Neural cell (in vitro differentiated cells): Measurements from ENCODE around the gene ENDOV.

Experiments used
- CTCF ChIP-seq: fragments of 450-650 bp; IDR thresholded peaks from 2 replicates; pipeline ENCODE4 v1.5.1; 2014; ENCODE audit warnings: antibody characterized with exemption, mild to moderate bottlenecking, moderate library complexity; ENCODE audit not compliant: poor library complexity, severe bottlenecking
- EP300 ChIP-seq: fragments of 450-650 bp; conservative IDR thresholded peaks from 2 replicates; pipeline ENCODE4 v1.6.1; 2014; ENCODE audit warnings: antibody characterized with exemption, mild to moderate bottlenecking, moderate library complexity; ENCODE audit not compliant: poor library complexity, severe bottlenecking
- EZH2 ChIP-seq: fragments of 200-600, 300-800 bp; shearing (Covaris generic), sonication (generic); IDR thresholded peaks from 2 replicates; pipeline ENCODE4 v1.6.1; 2014; ENCODE audit warnings: antibody characterized with exemption, low read length, borderline replicate concordance, mild to moderate bottlenecking; ENCODE audit not compliant: insufficient read depth, poor library complexity, severe bottlenecking
- POLR2AphosphoS5 ChIP-seq: IDR thresholded peaks from 2 replicates; pipeline ENCODE4 v1.6.1; 2012
- RAD21 ChIP-seq: fragments of 450-650 bp; conservative IDR thresholded peaks from 2 replicates; pipeline ENCODE4 v1.6.1; 2014; ENCODE audit warnings: antibody characterized with exemption, mild to moderate bottlenecking, moderate library complexity
- TF ChIP-seq, protein P1 (sequence below): IDR thresholded peaks from 2 replicates; pipeline ENCODE4 v1.6.1; 2012; ENCODE audit warnings: borderline replicate concordance

DNA sequence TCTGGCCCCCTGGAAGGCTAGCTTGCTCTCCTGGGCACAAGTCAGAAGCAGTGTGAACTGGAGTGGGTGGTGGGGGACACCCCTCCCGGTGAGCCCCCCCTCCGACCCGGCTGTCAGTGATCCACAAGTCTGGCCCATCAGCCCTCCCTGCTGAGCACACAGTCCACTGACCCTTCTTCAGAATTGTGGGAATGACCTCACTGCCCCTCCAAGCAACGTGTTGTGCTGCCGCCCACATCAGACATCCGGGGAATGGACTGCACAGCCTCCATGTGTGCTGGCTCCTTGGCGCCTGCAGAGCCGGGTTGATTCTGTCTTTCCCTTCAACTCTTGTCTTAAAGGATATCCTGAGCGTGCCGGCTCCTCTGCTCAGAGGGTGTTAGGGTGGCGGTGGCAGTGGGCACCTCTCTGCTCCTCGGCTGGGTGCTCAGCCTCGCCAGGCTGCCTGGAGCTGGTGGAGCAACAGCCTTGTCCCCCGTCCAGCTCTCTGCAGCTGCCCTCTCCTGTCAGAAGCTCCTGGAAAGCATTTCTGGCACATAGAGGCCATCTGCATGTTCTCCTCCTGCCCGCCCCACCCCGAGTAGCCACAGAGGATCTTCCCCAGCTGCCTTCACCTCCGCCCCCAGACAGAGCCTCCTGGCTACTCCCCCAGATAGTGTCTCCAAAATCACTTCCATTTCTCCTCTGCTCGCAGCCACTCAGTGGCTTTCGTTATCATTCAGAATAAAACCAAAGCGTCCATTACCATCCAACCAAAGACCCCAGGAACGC, 41.7 kb downstream of the ENDOV start:
- TF ChIP-seq CTCF (no peak), POLR2AphosphoS5 (no peak), RAD21 (no peak), EZH2 (no peak), EP300 (no peak)
- TF ChIP-seq, protein P1, sequence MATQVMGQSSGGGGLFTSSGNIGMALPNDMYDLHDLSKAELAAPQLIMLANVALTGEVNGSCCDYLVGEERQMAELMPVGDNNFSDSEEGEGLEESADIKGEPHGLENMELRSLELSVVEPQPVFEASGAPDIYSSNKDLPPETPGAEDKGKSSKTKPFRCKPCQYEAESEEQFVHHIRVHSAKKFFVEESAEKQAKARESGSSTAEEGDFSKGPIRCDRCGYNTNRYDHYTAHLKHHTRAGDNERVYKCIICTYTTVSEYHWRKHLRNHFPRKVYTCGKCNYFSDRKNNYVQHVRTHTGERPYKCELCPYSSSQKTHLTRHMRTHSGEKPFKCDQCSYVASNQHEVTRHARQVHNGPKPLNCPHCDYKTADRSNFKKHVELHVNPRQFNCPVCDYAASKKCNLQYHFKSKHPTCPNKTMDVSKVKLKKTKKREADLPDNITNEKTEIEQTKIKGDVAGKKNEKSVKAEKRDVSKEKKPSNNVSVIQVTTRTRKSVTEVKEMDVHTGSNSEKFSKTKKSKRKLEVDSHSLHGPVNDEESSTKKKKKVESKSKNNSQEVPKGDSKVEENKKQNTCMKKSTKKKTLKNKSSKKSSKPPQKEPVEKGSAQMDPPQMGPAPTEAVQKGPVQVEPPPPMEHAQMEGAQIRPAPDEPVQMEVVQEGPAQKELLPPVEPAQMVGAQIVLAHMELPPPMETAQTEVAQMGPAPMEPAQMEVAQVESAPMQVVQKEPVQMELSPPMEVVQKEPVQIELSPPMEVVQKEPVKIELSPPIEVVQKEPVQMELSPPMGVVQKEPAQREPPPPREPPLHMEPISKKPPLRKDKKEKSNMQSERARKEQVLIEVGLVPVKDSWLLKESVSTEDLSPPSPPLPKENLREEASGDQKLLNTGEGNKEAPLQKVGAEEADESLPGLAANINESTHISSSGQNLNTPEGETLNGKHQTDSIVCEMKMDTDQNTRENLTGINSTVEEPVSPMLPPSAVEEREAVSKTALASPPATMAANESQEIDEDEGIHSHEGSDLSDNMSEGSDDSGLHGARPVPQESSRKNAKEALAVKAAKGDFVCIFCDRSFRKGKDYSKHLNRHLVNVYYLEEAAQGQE: no peak
